B cell (primary cell): ENCODE measurements around the gene DDB1.

ENCODE experiments used
- EZH2 ChIP-seq: IDR thresholded peaks from 2 replicates; pipeline ENCODE4 v1.6.1; 2012; ENCODE audit warnings: borderline replicate concordance, low read depth, mild to moderate bottlenecking, moderate library complexity, low read length; ENCODE audit not compliant: insufficient read depth, poor library complexity, severe bottlenecking
- TF ChIP-seq, protein P1 (sequence below): fragments of 200-600 bp; IDR thresholded peaks from one replicate; pipeline ENCODE4 v1.8.0; 2022; ENCODE audit warnings: antibody characterized with exemption, mild to moderate bottlenecking

DNA sequence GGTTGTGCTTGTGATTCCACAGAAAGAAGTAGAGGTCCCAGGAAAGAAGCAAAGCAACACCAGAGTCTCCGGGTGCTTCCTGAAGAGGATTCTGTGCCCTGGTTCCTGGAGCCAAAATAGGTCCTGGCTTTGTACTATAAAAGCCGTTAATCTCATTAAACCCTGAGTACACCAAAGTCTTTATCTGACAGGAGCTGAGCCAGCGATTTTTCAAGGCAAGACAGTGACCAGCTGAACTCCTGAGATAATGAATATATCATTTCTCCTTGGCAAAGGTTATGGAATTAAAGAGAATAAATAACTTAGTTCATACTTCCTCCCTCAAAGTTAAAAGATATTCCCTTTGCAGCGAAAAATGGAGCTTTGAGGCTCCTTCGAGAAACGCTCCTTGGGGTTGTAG is 34.5 kb upstream of the DDB1 start:
- TF ChIP-seq, protein P1, sequence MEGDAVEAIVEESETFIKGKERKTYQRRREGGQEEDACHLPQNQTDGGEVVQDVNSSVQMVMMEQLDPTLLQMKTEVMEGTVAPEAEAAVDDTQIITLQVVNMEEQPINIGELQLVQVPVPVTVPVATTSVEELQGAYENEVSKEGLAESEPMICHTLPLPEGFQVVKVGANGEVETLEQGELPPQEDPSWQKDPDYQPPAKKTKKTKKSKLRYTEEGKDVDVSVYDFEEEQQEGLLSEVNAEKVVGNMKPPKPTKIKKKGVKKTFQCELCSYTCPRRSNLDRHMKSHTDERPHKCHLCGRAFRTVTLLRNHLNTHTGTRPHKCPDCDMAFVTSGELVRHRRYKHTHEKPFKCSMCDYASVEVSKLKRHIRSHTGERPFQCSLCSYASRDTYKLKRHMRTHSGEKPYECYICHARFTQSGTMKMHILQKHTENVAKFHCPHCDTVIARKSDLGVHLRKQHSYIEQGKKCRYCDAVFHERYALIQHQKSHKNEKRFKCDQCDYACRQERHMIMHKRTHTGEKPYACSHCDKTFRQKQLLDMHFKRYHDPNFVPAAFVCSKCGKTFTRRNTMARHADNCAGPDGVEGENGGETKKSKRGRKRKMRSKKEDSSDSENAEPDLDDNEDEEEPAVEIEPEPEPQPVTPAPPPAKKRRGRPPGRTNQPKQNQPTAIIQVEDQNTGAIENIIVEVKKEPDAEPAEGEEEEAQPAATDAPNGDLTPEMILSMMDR: no peak
- TF ChIP-seq EZH2: no peak
